Osteoblast (primary cell): ENCODE measurements around the gene USHBP1. TPM values are rescaled to one million over a fixed set of nuclear protein-coding genes. Genes with fewer than 3 reads are reported as not detected.

ENCODE experiments used
- DNase-seq: peaks from one replicate; pipeline ENCODE4 v3.0.0; 2011; ENCODE audit warnings: low spot score, mixed read lengths; ENCODE audit not compliant: insufficient read length; ENCODE audit errors: missing footprints
- H2AFZ ChIP-seq: 2 replicates; pipeline ENCODE4 v1.6.0; 2011; ENCODE audit warnings: mild to moderate bottlenecking, low read length
- H3K27ac ChIP-seq: 2 replicates; pipeline ENCODE4 v1.5.1; 2011; ENCODE audit warnings: mild to moderate bottlenecking, low read depth, low read length, moderate library complexity
- H3K27me3 ChIP-seq: 2 replicates; pipeline ENCODE4 v1.6.0; 2012; ENCODE audit warnings: mild to moderate bottlenecking, control low read depth, inconsistent platforms, low read length, moderate library complexity; ENCODE audit not compliant: insufficient read depth
- H3K36me3 ChIP-seq: 2 replicates; pipeline ENCODE4 v1.5.1; 2011; ENCODE audit warnings: mild to moderate bottlenecking, low read length, control low read depth, moderate library complexity; ENCODE audit not compliant: insufficient read depth
- H3K4me1 ChIP-seq: 2 replicates; pipeline ENCODE4 v1.5.1; 2011; ENCODE audit warnings: mild to moderate bottlenecking, low read length, control low read depth, moderate library complexity; ENCODE audit not compliant: insufficient read depth
- H3K4me2 ChIP-seq: 2 replicates; pipeline ENCODE4 v1.6.0; 2011; ENCODE audit warnings: mild to moderate bottlenecking, low read length; ENCODE audit not compliant: insufficient read depth
- H3K4me3 ChIP-seq: fragments of 200-600 bp; sonication (generic); 3 replicates; pipeline ENCODE4 v1.5.1; 2012; ENCODE audit warnings: mild to moderate bottlenecking, low read length, inconsistent platforms; ENCODE audit not compliant: insufficient read depth
- H3K79me2 ChIP-seq: 2 replicates; pipeline ENCODE4 v1.6.0; 2012; ENCODE audit warnings: mild to moderate bottlenecking, low read length, control low read depth, inconsistent platforms; ENCODE audit not compliant: insufficient read depth
- H3K9me3 ChIP-seq: 2 replicates; pipeline ENCODE4 v1.5.1; 2011; ENCODE audit warnings: low read depth, low read length, control low read depth
- H4K20me1 ChIP-seq: 2 replicates; pipeline ENCODE4 v1.6.0; 2012; ENCODE audit warnings: mild to moderate bottlenecking, low read length, control low read depth; ENCODE audit not compliant: insufficient read depth
- CTCF ChIP-seq: IDR thresholded peaks from 2 replicates; pipeline ENCODE4 v1.5.1; 2011; ENCODE audit warnings: mild to moderate bottlenecking, low read depth, low read length, moderate library complexity; ENCODE audit errors: extremely low read depth
- total RNA-seq: library from RNA; depleted of rRNA; stranded (reverse); fragments of >200 nt; gene quantifications from 2 replicates; pipeline ENCODE4 v1.2.3, GENCODE V29; 2012

The USHBP1 gene
- total RNA-seq, 1 donor, result not detected

- peak; percentile 95 for DNase-seq
- Histone ChIP-seq H3K36me3 (peaks cover 2% of the 10 kb centered on the region), H3K27ac (peak overlapping the region; percentile 37), H3K4me3 (peak overlapping the region; percentile 91), H3K9me3 (no peaks in the 10 kb centered on the region), H3K4me1 (peaks cover 30% of the 10 kb centered on the region), H4K20me1 (peaks cover 26% of the 10 kb centered on the region), H2AFZ (peak overlapping the region; percentile 70), H3K79me2 (peaks cover 46% of the 10 kb centered on the region), H3K4me2 (peak overlapping the region; percentile 92), H3K27me3 (no peaks in the 10 kb centered on the region)
- TF ChIP-seq CTCF, result no peak
Measured at GRCh38 chr19:17243830-17244617, 20.5 kb downstream of the USHBP1 start.

- Histone ChIP-seq H3K36me3 (peaks cover 6% of the 10 kb centered on the region), H3K27ac (peak overlapping the region; percentile 37), H3K4me1 (peaks cover 24% of the 10 kb centered on the region), H2AFZ (peak overlapping the region; percentile 70), H3K4me2 (peak overlapping the region; percentile 92), H3K4me3 (peak overlapping the region; percentile 91), H3K79me2 (peaks cover 46% of the 10 kb centered on the region), H4K20me1 (peaks cover 26% of the 10 kb centered on the region), H3K27me3 (no peaks in the 10 kb centered on the region), H3K9me3 (no peaks in the 10 kb centered on the region)
- DNase-seq, result peak; percentile 84
- no peak for TF ChIP-seq CTCF
Measured at GRCh38 chr19:17243211-17243829, 21.2 kb downstream of the USHBP1 start.

- Histone ChIP-seq H3K79me2 (peaks cover 46% of the 10 kb centered on the region), H3K27ac (no peak overlapping the region), H3K9me3 (no peaks in the 10 kb centered on the region), H3K36me3 (peaks cover 12% of the 10 kb centered on the region), H2AFZ (no peak overlapping the region), H3K27me3 (no peaks in the 10 kb centered on the region), H3K4me3 (no peak overlapping the region), H3K4me1 (peaks cover 24% of the 10 kb centered on the region), H3K4me2 (peak overlapping the region; percentile 24), H4K20me1 (peaks cover 28% of the 10 kb centered on the region)
- TF ChIP-seq CTCF, result no peak
- DNase-seq, result peak; percentile 89
Measured at GRCh38 chr19:17242431-17243208, 21.9 kb downstream of the USHBP1 start.
